AML-193 (cell line): ENCODE results near the gene ADCY7.

Experiments
- DNase-seq, 2 experiments: peaks; one replicate each; lab custom pipeline; 2025; lab: John Stamatoyannopoulos, UW

Gene ADCY7

DNA sequence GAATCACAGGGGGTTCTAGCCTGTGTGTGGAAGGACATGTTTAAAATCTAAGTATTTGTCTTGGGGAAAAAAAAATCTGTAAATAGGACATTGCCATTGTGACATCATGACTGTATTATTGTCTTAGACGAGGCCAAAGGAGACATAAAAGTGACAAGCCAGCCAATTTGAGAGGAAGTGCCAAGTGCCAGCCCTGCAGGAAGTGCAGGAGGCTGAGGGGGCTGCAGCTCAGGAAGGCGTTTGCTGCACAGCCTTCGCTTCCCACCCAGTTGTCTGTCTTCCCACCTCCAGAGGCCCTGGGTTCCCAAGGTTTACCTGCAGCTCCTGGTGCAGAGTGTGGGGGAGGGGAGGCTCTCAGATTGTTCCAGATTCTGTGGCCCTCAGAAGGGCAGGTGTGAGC is 1.3 kb downstream of the ADCY7 start:
- DNase-seq, result peak; percentile 37 to 55

DNA sequence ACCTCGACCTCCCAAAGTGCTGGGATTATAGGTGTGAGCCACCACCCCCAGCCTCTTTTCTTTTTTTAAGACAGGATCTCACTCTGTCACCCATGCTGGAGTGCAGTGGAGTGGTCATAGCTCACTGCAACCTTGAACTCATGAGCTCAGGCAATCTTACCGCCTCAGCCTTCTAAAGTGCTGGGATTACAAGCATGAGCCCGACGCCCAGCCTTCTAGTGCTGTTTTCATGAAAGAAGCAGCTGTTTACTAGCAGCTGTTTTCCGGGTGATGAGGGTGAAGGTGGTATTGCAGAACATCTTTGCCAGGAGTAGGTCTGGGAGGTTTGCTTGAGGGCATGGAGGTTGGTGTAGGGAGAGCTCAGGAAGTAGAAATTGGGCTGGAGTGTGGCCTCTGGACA is 2.0 kb downstream of the ADCY7 start:
- no peak for DNase-seq

DNA sequence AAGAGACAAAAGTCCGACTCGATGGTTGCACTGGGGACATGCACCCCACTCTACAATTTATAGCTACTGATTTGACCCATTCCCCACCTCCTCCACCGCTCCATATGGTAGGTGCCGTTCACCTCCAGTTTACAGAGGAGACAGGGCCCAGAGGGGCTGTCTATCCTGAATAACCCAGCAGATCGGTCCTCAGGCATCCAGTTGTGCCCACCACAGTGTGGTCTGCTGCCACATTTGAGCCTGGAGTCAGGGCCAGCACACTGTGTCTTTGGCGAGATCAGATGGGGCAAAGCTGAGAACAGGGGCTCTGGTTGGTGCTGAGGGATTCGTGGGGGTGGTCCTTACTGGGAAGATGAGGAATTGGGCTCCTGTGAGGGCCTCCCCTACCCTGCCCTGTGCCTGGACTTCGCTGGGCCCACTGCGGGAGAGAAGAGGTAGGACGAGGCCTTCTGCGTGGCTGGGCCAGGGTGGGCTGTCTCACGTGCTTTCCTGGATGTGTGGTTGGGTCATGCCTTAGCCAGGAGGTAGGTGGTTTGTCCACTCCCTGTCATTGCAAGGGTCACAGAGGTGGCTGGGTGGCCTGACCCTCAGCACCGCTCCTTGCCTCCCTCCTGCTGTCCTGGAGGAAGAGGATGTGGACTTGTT is 2.8 kb downstream of the ADCY7 start:
- DNase-seq, result no peak

DNA sequence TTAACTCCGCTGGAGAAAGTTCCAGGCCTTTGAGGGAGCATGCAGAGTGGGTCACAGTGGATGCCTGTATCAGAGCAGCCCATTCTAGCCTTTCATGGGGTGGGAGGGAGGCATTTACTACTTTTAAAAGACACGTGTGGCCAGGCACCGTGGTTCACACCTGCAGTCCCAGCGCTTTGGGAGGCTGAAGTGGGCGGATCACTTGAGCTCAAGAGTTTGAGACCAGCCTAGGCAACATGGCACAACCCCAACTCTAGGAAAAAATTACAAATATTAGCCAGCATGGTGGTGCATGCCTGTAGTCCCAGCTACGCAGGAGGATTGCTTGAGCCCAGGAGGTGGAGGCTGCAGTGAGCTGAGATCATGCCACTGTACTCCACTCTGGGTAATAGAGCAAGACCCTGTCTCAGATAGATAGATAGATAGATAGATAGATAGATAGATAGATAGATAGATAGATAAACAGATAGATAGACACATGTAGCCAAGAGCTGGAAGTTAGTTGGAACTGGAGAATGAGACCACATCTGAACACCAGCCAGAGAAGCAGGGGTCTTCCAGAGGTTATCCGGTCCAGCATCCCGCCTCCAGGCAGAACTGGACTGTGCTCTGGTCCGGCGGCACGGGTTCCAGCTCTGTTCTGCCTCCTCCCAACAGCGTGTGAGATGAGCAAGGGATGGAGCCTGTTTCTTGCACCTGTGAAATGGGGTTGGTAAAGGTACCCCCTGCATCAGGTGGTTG is 3.6 kb downstream of the ADCY7 start:
- no peak for DNase-seq

DNA sequence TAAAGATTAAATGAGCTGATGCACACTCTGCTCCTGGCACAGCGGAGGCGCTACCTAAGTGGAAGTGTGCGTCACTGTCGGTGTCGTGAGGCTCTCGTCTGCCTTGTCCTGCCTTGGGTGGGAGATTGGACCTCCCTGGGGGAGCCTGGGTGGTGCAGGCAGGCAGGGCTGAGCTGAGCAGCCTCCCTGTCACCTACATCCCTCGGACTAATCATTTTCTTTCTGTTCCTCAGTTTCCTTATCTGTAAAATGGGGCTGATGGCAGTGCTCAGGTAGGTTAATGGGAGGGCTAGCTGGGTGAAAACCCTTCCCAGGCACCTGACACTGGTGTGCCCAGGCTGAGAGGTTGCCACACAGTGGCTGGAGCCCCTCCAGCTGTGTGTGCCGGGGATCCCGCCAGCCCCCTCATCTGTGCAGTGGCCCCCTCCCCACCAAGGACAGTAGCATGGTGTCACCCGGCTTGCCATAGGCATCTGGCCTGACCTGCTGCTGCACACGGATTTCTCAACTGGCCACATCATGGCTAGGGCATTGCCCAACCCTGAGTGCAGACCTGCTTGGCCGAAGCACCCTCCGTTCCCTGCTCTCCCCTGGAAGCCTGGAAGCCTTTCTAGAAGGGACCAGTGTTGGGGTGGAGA is 4.3 kb downstream of the ADCY7 start:
- DNase-seq, result peak; percentile 42 to 48

DNA sequence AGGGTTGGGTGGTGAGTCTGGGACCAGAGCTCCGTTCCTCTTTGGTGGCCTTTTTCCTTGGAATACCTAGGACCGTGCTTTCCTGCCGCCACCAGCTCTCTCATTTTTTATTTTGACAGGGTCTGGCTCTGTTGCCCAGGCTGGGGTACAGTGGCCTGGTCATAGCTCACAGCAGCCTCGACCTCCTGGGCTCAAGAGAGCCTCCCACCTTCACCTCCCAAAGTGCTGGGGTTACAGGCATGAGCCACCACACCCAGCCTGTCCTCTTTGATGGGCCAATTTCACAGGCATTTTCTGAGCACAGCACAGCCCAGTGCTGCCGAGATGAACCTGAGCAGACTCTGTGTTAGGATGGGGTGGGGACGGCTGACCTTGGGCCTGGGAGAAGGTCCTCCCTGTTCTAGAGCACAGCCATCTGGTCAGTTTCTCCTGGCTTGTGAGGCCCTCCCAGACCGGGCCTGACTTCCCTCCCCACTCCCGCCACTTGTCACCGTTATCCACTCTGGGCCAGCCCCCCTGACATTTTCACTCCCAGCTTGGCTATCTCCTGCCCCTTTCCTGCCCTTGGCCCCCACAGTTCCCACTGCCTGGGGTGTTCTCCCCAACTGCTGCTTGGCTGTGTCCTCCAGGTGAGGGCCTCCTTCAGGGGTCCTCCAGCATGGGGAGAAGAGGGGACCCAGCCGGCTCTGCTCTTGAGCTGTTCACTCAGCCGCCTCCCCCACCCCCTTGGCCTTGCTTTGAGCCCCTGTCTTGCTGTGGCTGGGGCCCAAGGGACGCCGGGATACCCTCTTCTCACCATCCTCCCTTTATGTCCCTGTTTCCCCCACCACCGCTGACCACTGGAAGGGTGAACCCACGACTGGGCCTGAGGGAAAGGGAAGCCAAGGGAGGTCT is 5.0 kb downstream of the ADCY7 start:
- no peak for DNase-seq

DNA sequence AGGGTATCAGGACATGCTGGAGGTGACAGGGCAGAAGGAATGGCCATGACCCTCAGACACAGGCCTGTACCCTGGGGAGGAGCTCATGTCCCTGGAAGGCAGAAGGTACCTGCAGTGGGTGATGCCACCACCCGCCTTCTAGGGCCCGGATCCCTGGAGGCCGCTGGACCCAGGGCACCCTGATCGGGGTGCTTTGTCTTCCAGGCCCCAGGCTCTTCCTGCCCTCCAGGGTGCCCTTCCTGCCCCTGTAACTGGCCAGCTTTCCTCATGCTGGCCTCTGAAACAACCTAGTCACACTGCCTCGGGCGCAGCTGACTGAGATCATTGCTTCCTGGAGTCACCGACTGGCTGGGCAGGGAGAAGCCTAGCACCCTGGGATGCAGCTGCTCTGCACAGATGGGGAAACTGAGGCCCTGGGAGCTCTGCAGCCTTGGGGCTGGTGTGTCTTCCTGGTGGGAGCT is 5.8 kb downstream of the ADCY7 start:
- peak; percentile 14 to 54 for DNase-seq

DNA sequence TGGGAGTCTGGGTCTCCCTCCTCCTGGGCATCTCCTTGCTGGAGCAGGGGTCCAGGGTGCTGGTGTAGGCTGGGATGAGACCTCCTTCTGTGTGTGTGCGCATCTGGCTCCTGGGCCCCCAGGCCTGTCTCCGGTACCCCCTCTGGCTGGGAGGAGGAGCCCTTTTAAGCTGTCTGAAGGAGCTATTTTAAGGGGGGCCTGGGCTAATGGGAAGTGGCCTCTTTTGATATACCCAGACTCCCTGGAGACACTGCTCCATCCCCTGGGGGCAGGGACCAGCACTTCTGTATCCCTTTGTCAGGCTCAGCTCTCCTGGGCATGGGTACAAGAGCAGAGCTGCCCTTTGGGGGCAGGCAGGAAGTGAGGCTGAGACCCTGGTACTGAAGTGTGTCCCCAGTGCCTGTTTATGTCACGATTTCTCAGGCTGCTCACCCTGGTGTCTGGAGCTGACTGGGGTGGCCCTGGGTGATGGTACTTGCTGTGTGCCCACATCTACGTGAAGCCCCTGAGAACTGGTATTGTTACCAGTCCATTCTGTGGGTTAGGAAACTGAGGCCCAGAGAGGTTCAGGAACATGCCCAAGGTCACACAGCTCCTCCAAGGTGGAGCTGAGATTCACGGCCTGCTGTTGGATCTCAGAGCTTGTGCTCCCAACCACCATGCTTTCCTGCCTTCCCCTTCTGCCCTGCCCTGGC is 6.5 kb downstream of the ADCY7 start:
- DNase-seq, result no peak

DNA sequence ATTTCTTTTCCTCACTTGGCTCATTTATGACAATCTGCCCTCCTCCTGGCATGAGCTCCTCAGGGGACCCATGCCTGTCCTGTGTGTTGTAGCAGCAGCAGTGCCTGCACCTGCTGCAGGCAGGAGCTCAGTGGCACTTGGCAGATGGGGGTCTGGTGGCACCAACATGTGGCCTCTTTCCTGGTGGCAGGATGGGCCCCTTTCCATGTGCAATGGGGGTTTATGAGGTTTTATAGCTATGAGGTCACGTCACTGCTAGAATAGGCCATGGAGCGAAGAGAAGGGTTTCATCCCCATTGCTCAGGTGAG is 7.0 kb downstream of the ADCY7 start:
- no peak for DNase-seq

DNA sequence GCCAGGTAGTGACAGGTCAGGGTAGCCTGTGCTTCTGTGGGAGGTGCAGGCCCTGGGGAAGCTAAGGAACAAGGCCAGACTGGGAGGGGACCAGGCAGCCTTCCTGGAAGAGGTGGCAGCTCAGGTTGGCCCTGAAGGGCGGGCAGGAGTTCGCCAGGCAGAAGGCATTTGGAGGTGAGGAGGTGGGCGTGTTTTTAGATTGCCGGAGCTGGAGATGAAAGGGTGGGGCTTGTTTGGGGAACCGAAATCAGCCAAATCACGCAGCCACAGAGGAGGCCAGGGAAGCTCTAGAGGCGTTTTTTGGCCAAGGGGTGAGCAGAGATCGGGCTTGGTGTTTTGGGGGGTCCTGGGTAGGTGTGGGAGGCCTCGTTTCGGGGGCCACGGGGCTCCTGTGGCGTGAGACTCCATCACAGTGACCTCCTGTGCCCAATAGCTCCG is 7.6 kb downstream of the ADCY7 start:
- DNase-seq, result peak; percentile 53 to 73

DNA sequence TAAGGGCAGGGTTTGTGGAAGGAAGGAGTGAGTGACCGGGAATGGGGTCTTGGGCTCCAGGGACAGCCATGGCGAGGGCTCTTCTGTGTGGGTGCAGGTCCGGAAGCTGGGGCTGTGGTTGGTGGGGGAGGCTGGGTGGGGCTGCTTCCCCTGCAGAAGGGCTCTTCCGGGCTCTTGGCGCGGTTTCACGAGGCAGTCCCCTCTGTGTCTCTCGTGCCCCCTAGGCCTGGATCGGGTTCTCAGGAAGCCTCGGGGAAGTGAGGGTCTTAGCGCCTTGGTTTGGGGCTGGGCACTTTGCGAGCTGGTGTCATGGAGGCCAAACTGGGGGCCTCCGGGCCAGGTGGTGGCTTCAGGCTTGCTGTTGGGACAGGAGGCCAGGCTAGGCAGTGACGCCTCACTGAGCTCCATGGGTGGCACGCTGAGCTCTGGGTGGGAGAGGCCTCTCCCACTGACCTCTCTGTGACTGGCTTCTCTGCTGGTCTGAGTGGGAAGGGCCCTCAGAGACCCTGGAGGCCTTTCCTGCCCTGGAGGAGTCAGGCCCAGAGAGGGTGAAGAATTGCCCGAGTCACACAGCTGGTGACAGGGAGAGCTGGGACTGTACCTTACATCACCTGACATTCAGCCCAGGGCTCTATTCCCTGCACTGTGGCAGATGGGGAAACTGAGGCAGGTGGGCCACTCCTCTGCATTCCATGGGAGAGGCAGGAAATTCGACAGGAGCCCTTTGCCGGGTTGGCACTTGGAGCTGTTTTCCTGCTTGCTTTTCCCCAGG is 8.2 kb downstream of the ADCY7 start:
- peak in 1 of 2 experiments; percentile 15 for DNase-seq

DNA sequence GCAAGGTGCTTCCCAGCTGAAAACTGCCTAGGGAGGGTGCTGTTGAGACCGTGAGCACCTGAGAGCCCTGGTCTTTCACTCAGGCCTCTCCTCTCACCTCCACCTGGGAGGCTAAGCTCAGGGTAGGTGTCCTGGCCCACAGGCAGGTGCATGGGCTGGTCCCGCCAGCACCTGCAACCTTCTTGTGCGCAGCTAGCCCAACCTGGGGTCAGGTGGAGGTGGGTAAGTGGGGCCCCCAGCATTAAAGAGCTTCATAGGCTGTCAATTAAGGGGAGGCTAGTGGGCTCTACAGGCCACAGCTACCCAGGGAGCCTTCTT is 8.7 kb downstream of the ADCY7 start:
- DNase-seq, result no peak

DNA sequence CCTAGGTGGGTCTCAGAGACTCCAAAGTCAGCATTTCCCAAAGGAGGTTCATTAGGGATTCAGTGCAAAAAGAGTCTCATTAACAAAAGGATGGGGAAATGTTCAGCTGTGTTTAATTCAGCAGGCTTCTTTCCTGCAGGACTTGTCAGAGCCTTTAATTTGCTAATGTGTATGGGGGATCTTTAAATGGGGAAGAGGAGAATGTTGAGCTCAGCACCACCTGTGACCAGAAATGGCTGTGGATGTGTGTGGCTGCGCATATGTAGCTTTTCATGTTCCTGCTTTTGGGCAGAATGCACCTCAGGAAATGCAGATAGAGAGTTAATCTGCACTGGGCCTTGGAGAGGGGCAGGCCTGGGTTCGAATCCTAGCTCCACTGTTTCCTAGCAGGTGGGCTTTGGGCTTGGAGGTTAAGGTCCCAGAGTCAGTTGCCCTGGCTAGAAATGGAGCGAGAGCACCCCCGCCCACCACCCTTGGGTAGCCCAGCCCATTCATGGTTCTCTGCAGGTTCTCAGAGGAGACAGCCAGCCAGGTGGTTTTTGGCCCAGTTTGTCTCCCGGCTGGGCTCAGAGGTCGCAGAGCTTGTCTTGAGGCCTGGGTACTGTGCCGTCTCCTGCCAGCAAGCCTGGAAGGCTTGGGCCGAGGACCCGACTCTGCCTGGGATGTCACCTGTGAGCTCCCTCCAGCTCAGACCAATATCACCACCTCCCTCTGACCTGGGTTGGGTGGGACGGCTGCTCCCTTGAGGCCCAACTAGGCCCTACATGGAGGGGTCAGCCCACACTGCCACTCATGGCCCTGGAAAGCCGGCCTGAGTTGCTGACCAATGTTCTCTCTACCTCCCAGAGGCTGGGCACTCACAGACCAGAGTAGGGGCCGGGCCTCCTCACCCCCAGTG is 9.3 kb downstream of the ADCY7 start:
- no peak for DNase-seq

DNA sequence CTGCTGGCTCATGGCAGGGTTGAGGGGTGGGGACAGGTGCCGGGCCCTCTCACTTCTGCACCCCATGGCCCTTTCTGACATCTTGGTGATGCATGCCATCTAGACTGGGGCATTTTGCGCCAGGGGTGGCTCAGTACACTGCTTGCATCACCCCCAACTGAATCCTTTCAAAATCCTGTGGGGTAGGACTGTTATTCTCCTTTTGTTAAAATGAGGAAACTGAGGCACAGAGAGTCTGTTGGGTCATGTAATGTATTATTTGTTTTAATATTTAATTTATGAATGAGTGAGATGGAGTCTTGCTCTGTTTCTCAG is 9.9 kb downstream of the ADCY7 start:
- DNase-seq, result no peak

DNA sequence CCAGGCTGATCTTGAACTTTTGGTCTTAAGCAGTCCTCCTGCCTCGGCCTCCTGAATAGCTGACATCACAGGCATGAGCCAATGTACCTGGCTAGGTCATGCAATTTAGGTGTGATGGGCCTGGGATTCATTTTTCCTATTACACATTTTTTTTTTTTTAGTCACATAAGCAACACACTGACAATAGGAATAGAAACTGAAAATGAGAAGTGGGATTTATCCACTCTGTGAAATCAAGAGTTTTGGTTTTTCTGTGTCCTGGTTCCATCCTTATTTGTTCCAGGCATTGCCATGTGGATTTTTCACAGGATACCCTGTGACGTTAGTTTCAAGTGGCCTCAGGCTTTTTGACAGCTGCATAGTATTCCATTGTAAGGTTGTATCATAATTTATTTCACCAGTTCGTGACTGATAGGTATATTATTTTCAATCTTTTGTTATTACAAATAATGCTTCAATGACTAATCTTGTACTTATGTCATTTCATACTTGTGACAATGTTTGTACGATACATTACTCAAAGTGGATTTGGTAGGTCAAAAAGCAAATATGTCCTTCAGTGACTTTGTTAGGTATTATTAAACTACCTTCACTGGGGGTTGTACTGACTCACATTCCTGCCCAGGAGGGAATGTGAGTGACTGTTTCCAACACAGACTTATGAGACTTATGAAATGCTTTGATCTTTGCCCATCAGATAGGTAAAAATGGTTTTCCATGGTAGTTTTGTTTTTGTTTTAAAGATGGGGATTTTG is 10.6 kb downstream of the ADCY7 start:
- DNase-seq, result no peak

DNA sequence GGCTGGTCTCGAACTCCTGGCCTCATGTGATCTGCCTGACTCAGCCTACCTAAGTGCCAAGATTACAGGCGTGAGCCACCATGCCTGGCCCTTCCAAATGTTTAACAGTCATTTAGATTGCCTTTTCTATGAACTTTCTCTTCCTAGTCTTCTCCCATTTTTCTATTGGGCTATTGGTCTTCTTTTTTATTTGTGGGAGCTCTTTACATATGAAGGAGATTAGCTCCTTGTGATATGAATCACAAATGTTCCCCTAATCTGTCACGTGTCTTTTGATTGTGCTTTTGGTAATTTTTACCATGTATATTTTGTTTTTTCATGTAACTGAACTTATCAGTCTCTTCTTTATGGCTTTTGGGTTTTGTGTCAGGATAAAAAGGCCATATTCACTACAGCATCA is 11.9 kb downstream of the ADCY7 start:
- no peak for DNase-seq

DNA sequence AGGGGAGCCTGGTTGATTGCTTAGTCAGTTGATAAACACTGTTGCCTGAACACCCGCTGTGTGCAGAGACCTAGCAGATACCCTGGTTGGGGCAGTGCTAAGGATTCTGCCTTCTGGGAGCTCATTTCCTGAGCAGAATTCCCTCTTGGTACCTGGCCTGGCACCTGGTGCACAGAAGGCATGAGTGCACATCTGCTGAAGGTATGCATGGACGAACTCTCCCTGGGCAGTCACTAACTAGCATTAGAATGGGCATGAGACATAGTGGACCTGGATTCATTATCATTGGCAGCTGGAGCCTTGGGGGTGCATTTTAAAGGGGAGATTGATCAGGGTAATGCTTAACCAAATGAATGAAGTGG is 13.1 kb downstream of the ADCY7 start:
- DNase-seq, result no peak

DNA sequence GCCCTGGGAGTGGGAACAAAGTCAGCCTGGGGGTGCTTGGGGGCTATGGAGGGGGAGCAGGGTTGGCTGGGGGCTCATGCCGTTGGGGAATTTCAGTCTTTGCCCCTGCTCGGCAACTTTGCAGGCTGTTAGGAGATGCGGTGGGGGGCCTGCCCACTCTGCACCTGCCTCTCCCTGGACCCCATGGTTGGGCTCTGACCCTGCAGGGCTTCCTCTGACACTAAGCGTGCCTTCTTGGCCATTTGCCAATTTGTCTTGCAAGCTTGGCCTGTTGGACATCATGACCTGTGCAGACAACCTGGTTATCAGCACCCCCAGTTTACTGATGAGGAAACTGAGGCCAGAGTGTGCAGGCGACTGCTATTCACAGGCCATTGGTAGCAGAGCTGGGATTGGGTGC is 14.6 kb downstream of the ADCY7 start:
- DNase-seq, result no peak

DNA sequence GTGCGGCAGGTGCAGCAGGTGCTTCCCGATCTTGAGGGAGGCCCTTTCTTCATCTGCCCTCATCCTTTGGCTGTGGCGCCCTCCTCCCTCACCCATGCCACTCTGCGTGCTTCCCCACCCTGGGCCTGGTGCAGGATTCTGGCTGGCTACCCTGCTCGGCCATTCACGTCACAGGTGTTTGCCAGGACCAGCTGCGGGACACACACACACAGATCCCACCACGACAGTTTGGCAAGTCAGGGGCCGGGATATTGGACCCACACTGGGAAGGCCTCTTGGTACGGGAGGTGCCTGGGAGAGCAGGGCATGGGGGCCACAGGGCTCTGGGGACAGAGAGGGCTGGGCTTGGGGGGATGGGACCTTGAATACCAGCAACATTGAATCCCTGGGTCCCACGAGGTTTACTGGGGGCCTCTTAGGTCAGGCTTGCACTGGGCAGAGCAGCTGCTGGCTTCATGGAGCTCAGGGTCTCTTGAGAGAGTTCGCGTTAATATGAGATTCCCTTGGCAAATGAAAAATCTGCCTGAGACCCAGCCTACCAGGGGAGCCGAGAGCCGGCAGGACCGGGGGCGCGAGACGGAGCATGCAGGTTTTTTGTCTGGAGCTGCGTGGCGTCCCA is 15.1 kb downstream of the ADCY7 start:
- DNase-seq, result peak in 1 of 2 experiments; percentile 64
